Effector CD8-positive, alpha-beta T cell (primary cell): ENCODE measurements around the gene PROS1.

Experiments
- DNase-seq: peaks from one replicate; lab custom pipeline; 2025; lab: John Stamatoyannopoulos, UW
- total RNA-seq, 4 experiments: gene quantifications; one replicate each; lab custom pipeline; 2026; lab: John Stamatoyannopoulos, UW

Gene PROS1
- total RNA-seq, result 0 to 0.27 (median 0.09) reads per million in 4 experiments

GRCh38 chr3:93973131-93974126, at the start of gene PROS1:
TSS of gene PROS1 (minus strand) at chr3:93973896. CDS start at chr3:93973749, 147 bp downstream.
- DNase-seq, result peak; percentile 3

- no peak for DNase-seq
These were observed 46.6 kb upstream of the PROS1 start for GRCh38 chr3:94020293-94020692.

GRCh38 chr3:94019659-94020058, 46.0 kb upstream of the PROS1 start:
- DNase-seq, result no peak

- no peak for DNase-seq
These were observed 41.3 kb upstream of the PROS1 start for GRCh38 chr3:94015025-94015424.

- DNase-seq, result no peak
These were observed 38.5 kb upstream of the PROS1 start for GRCh38 chr3:94012185-94012584.

GRCh38 chr3:94011233-94011711, 37.6 kb upstream of the PROS1 start:
- no peak for DNase-seq

GRCh38 chr3:94009608-94010007, 35.9 kb upstream of the PROS1 start:
- DNase-seq, result no peak

DNA sequence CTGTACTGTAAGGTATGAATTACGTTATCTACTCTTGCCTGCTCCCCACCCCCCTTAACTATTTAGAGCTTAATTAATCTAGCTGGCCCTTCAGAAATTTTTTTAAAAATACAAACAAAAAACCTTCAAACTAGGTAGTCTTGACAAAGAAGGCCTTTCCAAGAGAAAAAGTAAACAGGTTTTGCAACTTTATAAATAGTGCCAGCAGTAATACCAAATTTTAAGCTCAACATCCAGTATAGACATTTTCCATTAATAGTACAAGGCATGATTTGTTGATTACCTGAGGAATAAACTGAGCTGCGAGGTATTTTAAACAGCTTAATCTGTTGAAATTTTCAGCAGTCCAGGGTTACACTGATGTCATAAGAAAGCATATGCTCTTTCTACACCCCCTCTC, 34.6 kb upstream of the PROS1 start:
- no peak for DNase-seq

DNA sequence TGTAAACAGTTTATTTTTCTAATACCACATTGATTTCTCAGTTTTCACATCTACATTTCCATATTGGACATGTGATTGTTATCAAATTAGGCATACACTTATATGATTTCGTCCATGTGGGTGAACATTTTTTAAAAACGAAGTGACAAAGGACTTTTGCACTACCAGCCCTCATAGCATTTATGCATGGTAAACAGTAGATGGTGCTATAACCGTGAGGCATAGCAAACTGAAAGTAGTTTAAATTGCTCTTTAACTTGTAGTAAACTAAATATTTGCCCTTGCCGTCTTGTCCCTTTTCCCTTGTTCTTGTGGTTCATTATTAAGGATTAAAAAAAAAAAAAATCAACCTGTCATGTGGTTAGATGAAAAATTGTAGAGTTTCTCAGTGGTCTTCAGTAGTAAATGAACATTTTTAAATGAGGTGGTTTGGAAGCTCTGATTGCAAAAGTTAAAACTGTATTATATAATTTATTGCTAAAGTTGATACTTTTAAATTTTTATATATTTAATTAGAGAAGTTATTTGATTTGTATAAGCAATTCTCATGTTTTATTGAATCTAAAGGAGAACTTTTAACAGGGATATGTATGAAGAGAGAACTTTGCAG, 30.7 kb upstream of the PROS1 start:
- DNase-seq, result no peak

DNA sequence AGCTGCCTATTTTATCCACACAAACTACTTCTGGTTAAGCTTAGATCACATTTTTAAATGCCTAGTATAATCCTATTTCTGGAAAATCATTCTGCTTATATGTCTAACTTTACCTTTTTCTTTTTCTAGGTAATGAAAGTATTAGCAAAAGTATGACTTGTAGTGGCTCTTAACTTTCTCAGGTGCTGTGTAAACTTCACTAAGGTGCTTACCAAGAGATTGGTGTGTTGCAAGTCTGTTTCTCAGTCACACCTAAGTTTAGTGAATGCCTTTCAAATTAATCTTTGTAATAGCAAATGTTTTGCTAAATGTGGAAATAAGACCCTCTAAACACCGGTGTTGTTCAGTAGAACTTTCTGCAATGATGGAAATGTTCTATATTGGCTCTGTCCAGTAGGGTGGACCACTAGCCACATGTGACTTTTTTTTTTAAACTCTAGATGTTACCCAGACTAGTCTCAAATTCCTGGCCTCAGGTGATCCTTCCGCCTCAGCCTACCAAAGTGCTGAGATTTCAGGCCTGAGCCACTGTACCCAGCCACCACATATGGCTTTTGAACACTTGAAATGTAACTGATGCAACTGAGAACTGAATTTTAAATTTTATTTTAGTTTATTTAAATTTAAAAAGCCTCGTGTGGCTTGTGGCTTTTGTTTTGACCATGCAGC, 28.3 kb upstream of the PROS1 start:
- no peak for DNase-seq

GRCh38 chr3:94001191-94001590, 27.5 kb upstream of the PROS1 start:
- no peak for DNase-seq

GRCh38 chr3:93994056-93994455, 20.4 kb upstream of the PROS1 start:
- DNase-seq, result no peak

GRCh38 chr3:93992207-93992606, 18.5 kb upstream of the PROS1 start:
- no peak for DNase-seq

DNA sequence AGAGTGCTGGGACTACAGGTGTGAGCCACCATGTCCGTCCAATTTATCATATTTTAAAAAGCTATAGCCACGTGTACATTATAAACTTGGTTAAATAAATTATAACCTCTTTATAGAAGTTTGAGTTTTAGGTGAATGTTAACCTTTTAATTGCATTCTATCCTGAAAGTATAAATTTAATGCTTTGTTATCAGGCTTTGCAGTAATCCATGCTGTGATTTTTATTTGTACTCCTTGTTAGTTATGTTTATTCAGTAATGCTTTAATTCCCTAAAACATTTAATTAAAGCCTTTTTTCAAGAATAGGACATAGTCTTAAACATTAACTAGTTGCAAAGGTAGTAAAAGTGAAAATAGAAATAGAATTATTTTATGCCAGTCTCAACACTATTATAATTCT, 17.9 kb upstream of the PROS1 start:
- DNase-seq, result no peak

DNA sequence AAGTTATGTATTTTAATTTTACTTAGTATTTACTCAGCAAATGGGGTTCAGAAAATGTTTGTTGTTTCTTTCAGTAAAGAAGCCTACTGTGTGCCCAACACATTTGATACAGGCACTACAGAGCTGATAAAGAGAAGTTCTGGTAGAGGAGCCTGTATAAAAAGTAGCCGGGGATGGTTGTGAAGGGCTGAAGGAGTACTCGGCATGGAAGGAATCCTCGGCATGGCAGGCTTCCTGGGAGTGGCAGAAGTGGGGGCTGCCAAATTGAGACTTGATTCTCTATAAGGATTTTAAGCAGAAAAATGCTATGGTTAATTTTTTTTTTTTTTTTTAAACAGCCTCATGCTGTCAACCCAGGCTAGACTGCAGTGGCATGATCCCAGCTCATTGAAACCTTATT, 15.5 kb upstream of the PROS1 start:
- no peak for DNase-seq

GRCh38 chr3:93988764-93989163, 15.1 kb upstream of the PROS1 start:
- DNase-seq, result no peak

DNA sequence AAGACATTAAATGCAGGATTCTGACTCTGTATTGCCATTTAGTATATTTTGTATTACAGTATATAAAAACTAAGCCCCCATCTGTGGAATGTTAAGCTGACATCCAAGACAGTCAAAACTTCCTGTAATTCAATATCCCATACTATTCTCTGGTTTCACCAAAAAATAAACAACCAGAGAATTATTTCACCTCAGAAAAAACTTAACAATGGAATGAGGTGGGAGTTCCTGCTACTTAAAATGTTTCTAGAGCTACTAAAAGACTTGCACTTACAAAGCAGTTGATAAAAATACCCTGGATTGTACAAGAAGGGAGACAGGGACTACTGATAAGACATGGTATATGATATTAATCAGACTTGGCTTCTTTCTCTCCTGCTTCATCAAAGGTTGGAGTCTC, 14.6 kb upstream of the PROS1 start:
- no peak for DNase-seq

- no peak for DNase-seq
These were observed 10.9 kb upstream of the PROS1 start for GRCh38 chr3:93984618-93985017.

DNA sequence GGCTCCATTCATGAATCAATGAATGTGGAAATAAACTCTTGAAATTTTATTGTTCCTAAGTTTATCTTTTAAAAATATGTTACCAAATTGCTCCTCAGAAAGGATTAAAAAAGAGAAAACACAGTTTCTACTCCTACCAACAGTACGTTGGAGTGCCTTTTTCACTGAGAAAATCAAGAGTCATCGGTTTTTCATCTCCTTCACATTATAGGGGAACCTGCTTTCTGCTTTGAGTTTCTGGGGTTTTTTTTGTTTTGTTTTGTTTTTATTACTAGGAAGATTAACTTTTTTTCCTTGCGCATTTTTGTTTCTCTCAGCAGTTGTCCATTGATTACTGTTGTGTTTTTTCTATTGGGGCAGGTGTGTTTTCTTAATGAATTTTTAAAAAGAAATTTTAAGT, 9.7 kb upstream of the PROS1 start:
- DNase-seq, result no peak

GRCh38 chr3:93981649-93982048, 8.0 kb upstream of the PROS1 start:
- DNase-seq, result no peak

GRCh38 chr3:93979850-93980676, 6.4 kb upstream of the PROS1 start, which contains the start of gene ARL13B:
TSS of gene ARL13B (plus strand) at chr3:93980155. CDS start at chr3:93980424, 269 bp downstream.
- peak; percentile 91 for DNase-seq
